Measurements from ENCODE around the gene ERF. TPM values are rescaled to one million over a fixed set of nuclear protein-coding genes. Genes with fewer than 3 reads are reported as not detected.
A peak's percentile ranks its signal among the peaks of the same experiment; 100 is the strongest.
"Not testable (repeated sequence)": the region's sequence is repeated elsewhere in the genome, so short reads cannot be mapped to it uniquely, and the experiment has no call there.

ERF gene
- total RNA-seq, 1 donor from 2014 or later, result 58.4 TPM

GRCh38 chr19:42269478-42270345, 14.8 kb upstream of the ERF start:
- Mint-ChIP-seq H3K27me3 (ENCODE audit: low read depth) (no peaks in the 10 kb centered on the region), H3K36me3 (ENCODE audit: low read depth) (peaks cover 27% of the 10 kb centered on the region), H3K4me1 (ENCODE audit: low read depth) (peaks cover 25% of the 10 kb centered on the region), H3K9me3 (no peaks in the 10 kb centered on the region), H3K27ac (peak overlapping the region; percentile 99), H3K4me3 (ENCODE audit: low read depth) (no peak overlapping the region)
- intact Hi-C loops (cut with micrococcal nuclease), result loop anchor here (1.0 to 2.0 kb wide), 2 partner anchors 10 to 53 kb away; partner anchors contain the start of gene DEDD2
- DNase-seq (ENCODE audit: low spot score), result no peak

- Mint-ChIP-seq H3K9me3 (no peaks in the 10 kb centered on the region), H3K27me3 (ENCODE audit: low read depth) (no peaks in the 10 kb centered on the region), H3K4me1 (ENCODE audit: low read depth) (peaks cover 25% of the 10 kb centered on the region), H3K36me3 (ENCODE audit: low read depth) (peaks cover 21% of the 10 kb centered on the region), H3K4me3 (ENCODE audit: low read depth) (no peak within 1 kb of the TSS), H3K27ac (peak within 1 kb of the TSS; percentile 99)
- peak; percentile 99 for DNase-seq (ENCODE audit: low spot score)
- intact Hi-C loops (cut with micrococcal nuclease), result loop anchor here (1.0 to 2.0 kb wide), 4 partner anchors 14 to 52 kb away; partner anchors contain the start of genes DEDD2 and ERF
These were observed 14.0 kb upstream of the ERF start, which contains the start of gene CIC for GRCh38 chr19:42268704-42269477. Gene CIC, plus strand, starts transcription at chr19:42269252. Its CDS starts 2,532 bp downstream, at chr19:42271784.

GRCh38 chr19:42268142-42268703, 13.3 kb upstream of the ERF start:
- peak; percentile 99 for DNase-seq (ENCODE audit: low spot score)
- Mint-ChIP-seq H3K36me3 (ENCODE audit: low read depth) (peaks cover 15% of the 10 kb centered on the region), H3K9me3 (no peaks in the 10 kb centered on the region), H3K27ac (no peak overlapping the region), H3K4me1 (ENCODE audit: low read depth) (peaks cover 25% of the 10 kb centered on the region), H3K4me3 (ENCODE audit: low read depth) (no peak overlapping the region), H3K27me3 (ENCODE audit: low read depth) (no peaks in the 10 kb centered on the region)
- intact Hi-C loops (cut with micrococcal nuclease), result loop anchor here (1.0 to 2.0 kb wide), 4 partner anchors 13 to 51 kb away; partner anchors contain the start of genes DEDD2 and ERF

DNA sequence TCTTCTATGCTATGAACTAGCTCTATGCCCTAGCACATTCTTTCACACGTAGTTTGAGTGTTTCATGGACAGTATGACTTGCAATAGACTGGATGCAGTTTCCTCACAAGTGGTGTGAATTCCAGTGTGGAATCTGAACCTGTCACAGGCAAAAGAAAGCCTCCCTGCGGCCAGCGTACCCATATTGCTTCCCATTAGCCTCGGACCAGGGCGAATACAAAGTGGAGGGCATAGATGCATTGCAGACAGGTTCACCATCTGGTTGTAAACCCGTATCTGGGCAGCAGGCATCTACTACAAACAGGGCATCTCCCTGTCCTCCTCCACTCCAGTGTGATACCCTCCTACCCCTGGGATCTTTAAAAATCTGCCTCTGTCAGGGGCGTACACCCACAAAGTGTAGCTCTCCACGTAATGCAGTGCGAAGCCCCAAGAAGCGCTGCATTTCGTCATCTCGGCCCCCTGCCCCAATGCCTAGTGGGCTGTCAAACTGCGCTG, 12.8 kb upstream of the ERF start:
- intact Hi-C loops (cut with micrococcal nuclease), result loop anchor here (1.0 to 2.0 kb wide), 4 partner anchors 12 to 51 kb away; partner anchors contain the start of genes DEDD2 and ERF

DNA sequence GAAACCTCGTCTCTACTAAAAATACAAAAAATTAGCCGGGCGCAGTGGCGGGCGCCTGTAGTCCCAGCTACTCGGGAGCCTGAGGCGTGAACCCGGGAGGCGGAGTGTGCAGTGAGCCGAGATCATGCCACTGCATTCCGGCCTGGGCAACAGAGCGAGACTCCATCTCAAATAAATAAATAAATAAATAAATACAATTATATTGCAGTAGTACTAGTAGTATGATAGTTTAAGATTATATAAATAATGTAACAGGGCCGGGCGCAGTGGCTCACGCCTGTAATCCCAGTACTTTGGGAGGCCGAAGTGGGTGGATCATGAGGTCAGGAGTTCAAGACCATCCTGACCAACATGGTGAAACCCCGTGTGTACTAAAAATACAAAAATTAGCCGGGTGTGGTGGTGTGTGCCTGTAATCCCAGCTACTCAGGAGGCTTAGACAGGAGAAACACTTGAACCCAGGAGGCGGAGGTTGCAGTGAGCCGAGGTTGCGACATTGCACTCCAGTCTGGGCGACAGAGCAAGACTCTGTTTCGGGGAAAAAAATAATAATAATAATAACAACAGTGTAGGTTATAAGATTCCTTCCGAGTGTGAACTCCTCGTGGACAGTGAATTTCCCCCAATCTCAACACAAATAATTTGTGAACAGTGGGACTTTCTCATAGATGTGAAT, 12.1 kb upstream of the ERF start:
- H3K36me3 Mint-ChIP-seq (ENCODE audit: low read depth), result peaks cover 13% of the 10 kb centered on the region
- DNase-seq (ENCODE audit: low spot score); H3K27ac Mint-ChIP-seq; H3K27me3 Mint-ChIP-seq (ENCODE audit: low read depth); H3K9me3 Mint-ChIP-seq; intact Hi-C loops (cut with micrococcal nuclease): not testable (repeated sequence)
- peaks cover 25% of the 10 kb centered on the region for H3K4me1 Mint-ChIP-seq (ENCODE audit: low read depth)
- peak overlapping the region; percentile 10 for H3K4me3 Mint-ChIP-seq (ENCODE audit: low read depth)

More for the DNA sequence above, 12.8 kb upstream of the ERF start:
- no peaks in the 10 kb centered on the region for H3K27me3 Mint-ChIP-seq (ENCODE audit: low read depth)
- no peaks in the 10 kb centered on the region for H3K9me3 Mint-ChIP-seq
- no peak for DNase-seq (ENCODE audit: low spot score)
- H3K27ac Mint-ChIP-seq, result no peak overlapping the region
- H3K36me3 Mint-ChIP-seq (ENCODE audit: low read depth), result peaks cover 13% of the 10 kb centered on the region
- H3K4me3 Mint-ChIP-seq (ENCODE audit: low read depth), result no peak overlapping the region
- H3K4me1 Mint-ChIP-seq (ENCODE audit: low read depth), result peaks cover 25% of the 10 kb centered on the region

GRCh38 chr19:42266105-42266504, 11.2 kb upstream of the ERF start:
- H3K4me3 Mint-ChIP-seq (ENCODE audit: low read depth); H3K36me3 Mint-ChIP-seq (ENCODE audit: low read depth); DNase-seq (ENCODE audit: low spot score); H3K27ac Mint-ChIP-seq; intact Hi-C loops (cut with micrococcal nuclease); H3K9me3 Mint-ChIP-seq; H3K27me3 Mint-ChIP-seq (ENCODE audit: low read depth): not testable (repeated sequence)
- peaks cover 19% of the 10 kb centered on the region for H3K4me1 Mint-ChIP-seq (ENCODE audit: low read depth)

GRCh38 chr19:42261763-42262162, 6.8 kb upstream of the ERF start:
- Mint-ChIP-seq H3K27ac (no peak overlapping the region), H3K4me3 (ENCODE audit: low read depth) (no peak overlapping the region), H3K27me3 (ENCODE audit: low read depth) (peaks cover 2% of the 10 kb centered on the region), H3K9me3 (no peaks in the 10 kb centered on the region), H3K36me3 (ENCODE audit: low read depth) (no peaks in the 10 kb centered on the region), H3K4me1 (ENCODE audit: low read depth) (no peaks in the 10 kb centered on the region)
- no peak for DNase-seq (ENCODE audit: low spot score)
- intact Hi-C loops (cut with micrococcal nuclease), result no loop called here

GRCh38 chr19:42257842-42258241, 2.9 kb upstream of the ERF start:
- DNase-seq (ENCODE audit: low spot score); H3K36me3 Mint-ChIP-seq (ENCODE audit: low read depth); H3K9me3 Mint-ChIP-seq; H3K4me1 Mint-ChIP-seq (ENCODE audit: low read depth); H3K4me3 Mint-ChIP-seq (ENCODE audit: low read depth); H3K27ac Mint-ChIP-seq; intact Hi-C loops (cut with micrococcal nuclease); H3K27me3 Mint-ChIP-seq (ENCODE audit: low read depth): not testable (repeated sequence)

- Mint-ChIP-seq H3K36me3 (ENCODE audit: low read depth) (peaks cover 13% of the 10 kb centered on the region), H3K9me3 (no peaks in the 10 kb centered on the region), H3K27me3 (ENCODE audit: low read depth) (peaks cover 7% of the 10 kb centered on the region), H3K4me3 (ENCODE audit: low read depth) (peak overlapping the region; percentile 50), H3K27ac (no peak overlapping the region), H3K4me1 (ENCODE audit: low read depth) (peaks cover 18% of the 10 kb centered on the region)
- intact Hi-C loops (cut with micrococcal nuclease), result loop anchor here (1.0 to 2.0 kb wide), 3 partner anchors 12 to 57 kb away; no protein-coding TSS in a partner anchor
- no peak for DNase-seq (ENCODE audit: low spot score)
These were observed 1.1 kb upstream of the ERF start for GRCh38 chr19:42255766-42256745.

DNA sequence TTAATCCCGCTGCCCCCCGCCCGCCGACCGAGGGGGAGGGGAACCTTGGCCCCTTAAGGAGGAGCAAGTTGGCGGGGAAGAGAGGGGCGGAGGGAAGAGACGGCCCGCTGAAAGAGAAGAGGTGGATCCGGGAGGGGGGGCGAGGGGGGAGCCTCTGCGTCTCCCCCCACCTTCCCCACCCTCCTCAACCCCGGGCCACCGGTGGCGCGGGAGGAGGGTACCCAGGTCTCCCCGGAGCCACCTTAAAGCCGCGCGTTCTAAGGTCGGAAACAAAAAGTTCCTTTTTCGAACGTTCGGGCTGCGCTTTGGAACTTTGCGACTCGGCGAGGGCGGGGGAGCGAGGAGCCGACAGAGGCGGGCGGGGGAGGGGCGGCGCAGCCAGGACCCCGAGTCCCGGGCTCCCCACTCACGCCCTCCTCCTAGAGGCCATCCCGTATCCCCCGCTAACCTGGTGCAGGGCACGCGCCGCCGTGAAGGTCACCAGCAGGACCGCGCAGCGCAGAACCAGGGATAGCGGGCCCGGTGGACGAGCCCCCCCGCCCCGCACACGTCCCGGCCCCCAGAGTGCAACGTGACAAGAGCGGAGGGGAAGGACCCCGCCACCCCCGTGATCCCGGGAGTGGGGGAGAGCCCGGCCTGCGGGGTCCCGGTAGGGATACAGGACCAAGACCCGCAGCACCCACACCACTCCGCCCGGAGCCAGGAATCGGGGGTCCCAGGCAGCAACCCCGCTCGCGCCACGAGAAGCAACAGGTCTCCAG, 659 bp downstream of the ERF start:
- DNase-seq (ENCODE audit: low spot score), result peak; percentile 69
- H3K36me3 Mint-ChIP-seq (ENCODE audit: low read depth), result peaks cover 13% of the 10 kb centered on the region
- intact Hi-C loops (cut with micrococcal nuclease), result loop anchor here (1.0 to 2.0 kb wide), 2 partner anchors 11 to 55 kb away; no protein-coding TSS in a partner anchor
- H3K4me1 Mint-ChIP-seq (ENCODE audit: low read depth), result peaks cover 18% of the 10 kb centered on the region
- H3K27me3 Mint-ChIP-seq (ENCODE audit: low read depth), result peaks cover 7% of the 10 kb centered on the region
- H3K9me3 Mint-ChIP-seq, result no peaks in the 10 kb centered on the region
- H3K4me3 Mint-ChIP-seq (ENCODE audit: low read depth), result peak overlapping the region; percentile 74
- peak overlapping the region; percentile 62 for H3K27ac Mint-ChIP-seq

All from activated T-helper 2 cell treated with anti-CD3 and anti-CD28 coated beads, Interferon-gamma antibody, Interleukin-2, Interleukin-4, amounts not matched to agents 10 μg/mL and 5 μg/mL and 100 μg/mL, durations not matched to agents 14 hours and 24 hours and 36 hours (primary cell).